PC-9 (cell line): ENCODE data around the gene SLC25A4.

Experiments
- EZH2 ChIP-seq: fragments of 200-600 bp; sonication (generic); IDR thresholded peaks from 2 replicates; pipeline ENCODE4 v1.8.0; 2017; ENCODE audit warnings: antibody characterized with exemption, low read depth
- TF ChIP-seq, protein P1 (sequence below): fragments of 200-600 bp; sonication (generic); conservative IDR thresholded peaks from 2 replicates; pipeline ENCODE4 v1.6.1; 2017; ENCODE audit warnings: mixed run types, antibody characterized with exemption, mild to moderate bottlenecking, moderate library complexity

GRCh38 chr4:185117300-185117934 is 25.6 kb upstream of the SLC25A4 start:
- TF ChIP-seq, protein P1, sequence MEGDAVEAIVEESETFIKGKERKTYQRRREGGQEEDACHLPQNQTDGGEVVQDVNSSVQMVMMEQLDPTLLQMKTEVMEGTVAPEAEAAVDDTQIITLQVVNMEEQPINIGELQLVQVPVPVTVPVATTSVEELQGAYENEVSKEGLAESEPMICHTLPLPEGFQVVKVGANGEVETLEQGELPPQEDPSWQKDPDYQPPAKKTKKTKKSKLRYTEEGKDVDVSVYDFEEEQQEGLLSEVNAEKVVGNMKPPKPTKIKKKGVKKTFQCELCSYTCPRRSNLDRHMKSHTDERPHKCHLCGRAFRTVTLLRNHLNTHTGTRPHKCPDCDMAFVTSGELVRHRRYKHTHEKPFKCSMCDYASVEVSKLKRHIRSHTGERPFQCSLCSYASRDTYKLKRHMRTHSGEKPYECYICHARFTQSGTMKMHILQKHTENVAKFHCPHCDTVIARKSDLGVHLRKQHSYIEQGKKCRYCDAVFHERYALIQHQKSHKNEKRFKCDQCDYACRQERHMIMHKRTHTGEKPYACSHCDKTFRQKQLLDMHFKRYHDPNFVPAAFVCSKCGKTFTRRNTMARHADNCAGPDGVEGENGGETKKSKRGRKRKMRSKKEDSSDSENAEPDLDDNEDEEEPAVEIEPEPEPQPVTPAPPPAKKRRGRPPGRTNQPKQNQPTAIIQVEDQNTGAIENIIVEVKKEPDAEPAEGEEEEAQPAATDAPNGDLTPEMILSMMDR: no peak
- no peak for TF ChIP-seq EZH2
